SK-N-SH (cell line): ENCODE results near the gene ZNF557. TPM values are rescaled to one million over a fixed set of nuclear protein-coding genes. Genes with fewer than 3 reads are reported as not detected.
A peak's percentile ranks its signal among the peaks of the same experiment; 100 is the strongest.

ENCODE experiments used
- CTCF ChIA-PET: fragments of 300-600, 350-600 bp; formaldehyde crosslinking; extraction: SDS; loops from one replicate; lab custom pipeline; 2021; lab: Yijun Ruan, JAX
- POLR2A ChIA-PET: fragments of 350-600 bp; sonication (Branson Sonifier 250); formaldehyde crosslinking; extraction: SDS; loops from one replicate; lab custom pipeline; 2020; ENCODE audit warnings: antibody characterized with exemption, inconsistent platforms; lab: Yijun Ruan, JAX
- DNase-seq: peaks from one replicate; pipeline ENCODE4 v3.0.0; 2012
- H2AFZ ChIP-seq: fragments of 200-600 bp; sonication (generic); 2 replicates; pipeline ENCODE4 v1.8.1; 2016; ENCODE audit warnings: antibody characterized with exemption, mild to moderate bottlenecking, low read depth
- H3F3A ChIP-seq: fragments of 200-600 bp; sonication (generic); replicated peaks from 2 replicates; pipeline ENCODE3; 2016; ENCODE audit warnings: antibody characterized with exemption, mild to moderate bottlenecking; ENCODE audit not compliant: insufficient read depth
- H3K27ac ChIP-seq, 2 experiments: fragments of 200-500 bp in 1 of 2; fragments of 200-600 bp in 1 of 2; sonication (Bioruptor generic) in 1 of 2; sonication (generic), shearing (Covaris generic) in 1 of 2; 2 replicates each; pipeline versions ENCODE4 v1.5.1 to v1.6.1; 2014 to 2016; ENCODE audit warnings: low read depth in 2 of 2, inconsistent platforms in 1 of 2, low read length in 1 of 2, mild to moderate bottlenecking in 1 of 2, mixed read lengths in 1 of 2
- H3K27me3 ChIP-seq: fragments of 200-600 bp; sonication (generic), shearing (Covaris generic); 2 replicates; pipeline ENCODE4 v1.6.1; 2016; ENCODE audit warnings: mixed run types; ENCODE audit not compliant: insufficient read depth
- H3K36me3 ChIP-seq, 2 experiments: fragments of 200-500 bp in 1 of 2; fragments of 200-600 bp in 1 of 2; sonication (Bioruptor generic) in 1 of 2; sonication (generic) in 1 of 2; replicated peaks in 1 of 2; 2 replicates each; pipeline versions ENCODE3 to v1.5.1; 2014 to 2016; ENCODE audit warnings: low read length in 1 of 2, mild to moderate bottlenecking in 1 of 2; ENCODE audit not compliant: insufficient read depth in 2 of 2, control insufficient read depth in 1 of 2
- H3K4me1 ChIP-seq, 2 experiments: fragments of 200-500 bp in 1 of 2; fragments of 200-600 bp in 1 of 2; sonication (Bioruptor generic) in 1 of 2; sonication (generic), shearing (Covaris generic) in 1 of 2; 2 replicates each; pipeline versions ENCODE4 v1.5.1 to v1.6.1; 2014 to 2016; ENCODE audit warnings: low read depth in 1 of 2, low read length in 1 of 2, mixed run types in 1 of 2; ENCODE audit not compliant: insufficient read depth in 2 of 2, control insufficient read depth in 1 of 2
- H3K4me2 ChIP-seq: fragments of 200-600 bp; sonication (generic), shearing (Covaris generic); 2 replicates; pipeline ENCODE4 v1.6.1; 2017; ENCODE audit warnings: mixed run types
- H3K4me3 ChIP-seq, 2 experiments: fragments of 200-500 bp in 1 of 2; fragments of 200-600 bp in 1 of 2; sonication (Bioruptor generic) in 1 of 2; sonication (generic), shearing (Covaris generic) in 1 of 2; 2 replicates each; pipeline versions ENCODE4 v1.5.1 to v1.8.1; 2014 to 2016; ENCODE audit warnings: low read depth in 2 of 2, inconsistent platforms in 1 of 2, low read length in 1 of 2, mild to moderate bottlenecking in 1 of 2, mixed read lengths in 1 of 2, moderate library complexity in 1 of 2
- H3K79me2 ChIP-seq: fragments of 200-600 bp; sonication (generic); 2 replicates; pipeline ENCODE4 v1.8.1; 2017; ENCODE audit warnings: mild to moderate bottlenecking; ENCODE audit not compliant: insufficient read depth
- H3K9ac ChIP-seq: fragments of 200-600 bp; sonication (generic); 2 replicates; pipeline ENCODE4 v1.6.1; 2017; ENCODE audit warnings: mixed run types
- H3K9me2 ChIP-seq: fragments of 200-600 bp; sonication (generic); 2 replicates; pipeline ENCODE4 v1.6.1; 2017; ENCODE audit warnings: mixed run types
- H3K9me3 ChIP-seq: fragments of 200-600 bp; sonication (generic); 2 replicates; pipeline ENCODE4 v1.6.1; 2017; ENCODE audit warnings: mixed run types, mild to moderate bottlenecking, moderate library complexity
- H4K20me1 ChIP-seq: fragments of 200-600 bp; sonication (generic); 2 replicates; pipeline ENCODE4 v1.6.1; 2017; ENCODE audit warnings: mild to moderate bottlenecking, mixed run types; ENCODE audit not compliant: insufficient read depth
- CHD2 ChIP-seq: fragments of 150-350 bp; IDR thresholded peaks from 2 replicates; pipeline ENCODE4 v1.6.1; 2018; ENCODE audit warnings: low read length; ENCODE audit not compliant: partially characterized antibody
- ELF1 ChIP-seq: IDR thresholded peaks from 2 replicates; pipeline ENCODE4 v1.4.0; 2012
- EP300 ChIP-seq, 2 experiments: IDR thresholded peaks; 2 replicates each; pipeline versions ENCODE4 v1.4.0 to v1.6.1; 2012; ENCODE audit warnings: borderline replicate concordance in 1 of 2, low read depth in 1 of 2, low read length in 1 of 2
- FOXM1 ChIP-seq: IDR thresholded peaks from 2 replicates; pipeline ENCODE4 v1.4.0; 2012; ENCODE audit warnings: low read depth, mild to moderate bottlenecking
- IRF3 ChIP-seq: fragments of 150-350 bp; IDR thresholded peaks from 2 replicates; pipeline ENCODE4 v1.6.1; 2016; ENCODE audit warnings: mild to moderate bottlenecking, low read depth, low read length
- MEF2A ChIP-seq: IDR thresholded peaks from 2 replicates; pipeline ENCODE4 v1.4.0; 2012; ENCODE audit warnings: low read depth, borderline replicate concordance
- NFIC ChIP-seq: IDR thresholded peaks from 2 replicates; pipeline ENCODE4 v1.4.0; 2012; ENCODE audit warnings: borderline replicate concordance
- NRF1 ChIP-seq: IDR thresholded peaks from 2 replicates; pipeline ENCODE4 v1.6.1; 2012; ENCODE audit warnings: low read depth, mild to moderate bottlenecking, low read length
- RAD21 ChIP-seq: IDR thresholded peaks from 2 replicates; pipeline ENCODE4 v1.6.1; 2012; ENCODE audit warnings: mild to moderate bottlenecking, low read length
- TCF12 ChIP-seq: IDR thresholded peaks from 2 replicates; pipeline ENCODE4 v1.4.0; 2012
- TEAD4 ChIP-seq: IDR thresholded peaks from 2 replicates; pipeline ENCODE4 v1.4.0; 2012; ENCODE audit warnings: mild to moderate bottlenecking, borderline replicate concordance; ENCODE audit not compliant: insufficient read depth
- USF1 ChIP-seq: IDR thresholded peaks from 2 replicates; pipeline ENCODE4 v1.4.0; 2012; ENCODE audit warnings: low read depth, borderline replicate concordance
- USF2 ChIP-seq: fragments of 150-350 bp; IDR thresholded peaks from 2 replicates; pipeline ENCODE4 v1.6.1; 2017; ENCODE audit warnings: antibody characterized with exemption, low read length, low read depth, borderline replicate concordance
- ZBTB33 ChIP-seq: IDR thresholded peaks from 2 replicates; pipeline ENCODE4 v1.4.0; 2012; ENCODE audit warnings: low read depth, borderline replicate concordance
- WGBS: methylation state at CpG from one replicate; pipeline ENCODE4 v1.1.6; 2017; ENCODE audit warnings: low lambda C conversion rate; 5-methylcytosine and 5-hydroxymethylcytosine counted together
- polyA plus RNA-seq, 3 experiments: library from polyadenylated mRNA; depleted of rRNA; stranded (reverse); fragments of >200 nt; gene quantifications; 2 replicates each; pipeline ENCODE4 v1.2.3, GENCODE V29; 2012

Gene ZNF557
- polyA plus RNA-seq, 1 of the 3 experiments (the other 2 are of a cell fraction): 2.3 TPM

- TF ChIP-seq IRF3 (no peak), FOXM1 (no peak), EP300 (IDR thresholded peaks at IDR 0.05; ENCODE audit: borderline replicate concordance in 1 of 2, low read depth in 1 of 2, low read length in 1 of 2) (no peak), NRF1 (no peak), NFIC (no peak), ZBTB33 (no peak), ELF1 (no peak), USF2 (no peak), MEF2A (no peak), TEAD4 (no peak), RAD21 (no peak), TCF12 (no peak)
Observed at GRCh38 chr19:7078008-7078407, 8.5 kb downstream of the ZNF557 start (continued).

GRCh38 chr19:7083076-7083956 lies 13.8 kb downstream of the ZNF557 start:
- Histone ChIP-seq H3K4me2 (no peak overlapping the region), H3K79me2 (no peaks in the 10 kb centered on the region)
- CTCF ChIA-PET: no interaction called here
- POLR2A ChIA-PET: interaction anchor here (1.1 kb wide), 1 partner anchor 14 kb away, joined by 3 read pairs; the partner anchor contains the start of gene ZNF557
- TF ChIP-seq CHD2: no peak
- 0 out of 2 replicates have a peak, but pooled peaks have one; percentile 5 for TF ChIP-seq USF1
- TF ChIP-seq, all 33 proteins: peak for 1
- Histone ChIP-seq H3K27ac (no peak overlapping the region), H3K9me2 (no peaks in the 10 kb centered on the region), H4K20me1 (no peaks in the 10 kb centered on the region), H3F3A (peaks cover 22% of the 10 kb centered on the region), H3K9me3 (peaks cover 52% of the 10 kb centered on the region), H3K27me3 (no peaks in the 10 kb centered on the region), H3K4me1 (no peaks in the 10 kb centered on the region), H3K36me3 (peaks cover 58 to 77% of the 10 kb centered on the region in 2 experiments), H3K9ac (no peak overlapping the region), H3K4me3 (peak overlapping the region in 1 of 2 experiments; percentile 2; a peak in 1 of 4 replicates), H2AFZ (no peak overlapping the region)
- no peak for DNase-seq
- 95% methylated on average over 15 of the region's 15 CpGs for WGBS
